NCI-H1694 (cell line): ENCODE measurements around the gene DAPK1.

ENCODE experiments used
- DNase-seq: peaks from one replicate; lab custom pipeline; 2025; lab: John Stamatoyannopoulos, UW

DAPK1 gene

GRCh38 chr9:87668722-87669121, 171.1 kb downstream of the DAPK1 start:
- no peak for DNase-seq

- no peak for DNase-seq
Measured at GRCh38 chr9:87670572-87671264, 173.1 kb downstream of the DAPK1 start.

- no peak for DNase-seq
Measured at GRCh38 chr9:87671478-87671877, 173.8 kb downstream of the DAPK1 start.

GRCh38 chr9:87671925-87672324, 174.3 kb downstream of the DAPK1 start:
- no peak for DNase-seq

GRCh38 chr9:87672586-87672985, 174.9 kb downstream of the DAPK1 start:
- DNase-seq: no peak

GRCh38 chr9:87673446-87674120, 175.9 kb downstream of the DAPK1 start:
- no peak for DNase-seq

- DNase-seq: no peak
Measured at GRCh38 chr9:87674565-87675299, 177.1 kb downstream of the DAPK1 start.

- no peak for DNase-seq
Measured at GRCh38 chr9:87675906-87676515, 178.3 kb downstream of the DAPK1 start.

- no peak for DNase-seq
Measured at GRCh38 chr9:87676976-87677775, 179.5 kb downstream of the DAPK1 start.

GRCh38 chr9:87677776-87678587, 180.3 kb downstream of the DAPK1 start:
- no peak for DNase-seq

GRCh38 chr9:87678650-87679355, 181.1 kb downstream of the DAPK1 start:
- peak; percentile 45 for DNase-seq

- DNase-seq: no peak
Measured at GRCh38 chr9:87681271-87682061, 183.8 kb downstream of the DAPK1 start.

- no peak for DNase-seq
Measured at GRCh38 chr9:87682085-87682484, 184.4 kb downstream of the DAPK1 start.

GRCh38 chr9:87682618-87683017, 185.0 kb downstream of the DAPK1 start:
- DNase-seq: no peak

GRCh38 chr9:87683751-87684626, 186.3 kb downstream of the DAPK1 start:
- no peak for DNase-seq

- DNase-seq: no peak
Measured at GRCh38 chr9:87684627-87685219, 187.1 kb downstream of the DAPK1 start.

GRCh38 chr9:87685441-87685840, 187.8 kb downstream of the DAPK1 start:
- DNase-seq: no peak
